ENCODE results near the gene CLMP.

GRCh38 chr11:123143476-123143875 lies 51.6 kb downstream of the CLMP start:
- TF ChIP-seq, protein P1, sequence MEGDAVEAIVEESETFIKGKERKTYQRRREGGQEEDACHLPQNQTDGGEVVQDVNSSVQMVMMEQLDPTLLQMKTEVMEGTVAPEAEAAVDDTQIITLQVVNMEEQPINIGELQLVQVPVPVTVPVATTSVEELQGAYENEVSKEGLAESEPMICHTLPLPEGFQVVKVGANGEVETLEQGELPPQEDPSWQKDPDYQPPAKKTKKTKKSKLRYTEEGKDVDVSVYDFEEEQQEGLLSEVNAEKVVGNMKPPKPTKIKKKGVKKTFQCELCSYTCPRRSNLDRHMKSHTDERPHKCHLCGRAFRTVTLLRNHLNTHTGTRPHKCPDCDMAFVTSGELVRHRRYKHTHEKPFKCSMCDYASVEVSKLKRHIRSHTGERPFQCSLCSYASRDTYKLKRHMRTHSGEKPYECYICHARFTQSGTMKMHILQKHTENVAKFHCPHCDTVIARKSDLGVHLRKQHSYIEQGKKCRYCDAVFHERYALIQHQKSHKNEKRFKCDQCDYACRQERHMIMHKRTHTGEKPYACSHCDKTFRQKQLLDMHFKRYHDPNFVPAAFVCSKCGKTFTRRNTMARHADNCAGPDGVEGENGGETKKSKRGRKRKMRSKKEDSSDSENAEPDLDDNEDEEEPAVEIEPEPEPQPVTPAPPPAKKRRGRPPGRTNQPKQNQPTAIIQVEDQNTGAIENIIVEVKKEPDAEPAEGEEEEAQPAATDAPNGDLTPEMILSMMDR (conservative IDR thresholded peaks at IDR 0.05; ENCODE audit: low read depth in 2 of 2): no peak
- TF ChIP-seq EZH2phosphoT487 (IDR thresholded peaks at IDR 0.05; ENCODE audit: unreplicated experiment) (no peak), EZH2 (IDR thresholded peaks at IDR 0.05; ENCODE audit: low read depth, unreplicated experiment) (no peak), JUNB (IDR thresholded peaks at IDR 0.05; ENCODE audit: unreplicated experiment) (no peak), POLR2AphosphoS5 (IDR thresholded peaks at IDR 0.05; ENCODE audit: low read depth) (no peak), CREB1 (CRISPR knock-in tag; IDR thresholded peaks at IDR 0.05; ENCODE audit: low read depth) (no peak), ZNF331 (CRISPR knock-in tag; IDR thresholded peaks at IDR 0.05; ENCODE audit: low read depth) (no peak), ETS1 (IDR thresholded peaks at IDR 0.05) (no peak)
- TF ChIP-seq, protein P2, sequence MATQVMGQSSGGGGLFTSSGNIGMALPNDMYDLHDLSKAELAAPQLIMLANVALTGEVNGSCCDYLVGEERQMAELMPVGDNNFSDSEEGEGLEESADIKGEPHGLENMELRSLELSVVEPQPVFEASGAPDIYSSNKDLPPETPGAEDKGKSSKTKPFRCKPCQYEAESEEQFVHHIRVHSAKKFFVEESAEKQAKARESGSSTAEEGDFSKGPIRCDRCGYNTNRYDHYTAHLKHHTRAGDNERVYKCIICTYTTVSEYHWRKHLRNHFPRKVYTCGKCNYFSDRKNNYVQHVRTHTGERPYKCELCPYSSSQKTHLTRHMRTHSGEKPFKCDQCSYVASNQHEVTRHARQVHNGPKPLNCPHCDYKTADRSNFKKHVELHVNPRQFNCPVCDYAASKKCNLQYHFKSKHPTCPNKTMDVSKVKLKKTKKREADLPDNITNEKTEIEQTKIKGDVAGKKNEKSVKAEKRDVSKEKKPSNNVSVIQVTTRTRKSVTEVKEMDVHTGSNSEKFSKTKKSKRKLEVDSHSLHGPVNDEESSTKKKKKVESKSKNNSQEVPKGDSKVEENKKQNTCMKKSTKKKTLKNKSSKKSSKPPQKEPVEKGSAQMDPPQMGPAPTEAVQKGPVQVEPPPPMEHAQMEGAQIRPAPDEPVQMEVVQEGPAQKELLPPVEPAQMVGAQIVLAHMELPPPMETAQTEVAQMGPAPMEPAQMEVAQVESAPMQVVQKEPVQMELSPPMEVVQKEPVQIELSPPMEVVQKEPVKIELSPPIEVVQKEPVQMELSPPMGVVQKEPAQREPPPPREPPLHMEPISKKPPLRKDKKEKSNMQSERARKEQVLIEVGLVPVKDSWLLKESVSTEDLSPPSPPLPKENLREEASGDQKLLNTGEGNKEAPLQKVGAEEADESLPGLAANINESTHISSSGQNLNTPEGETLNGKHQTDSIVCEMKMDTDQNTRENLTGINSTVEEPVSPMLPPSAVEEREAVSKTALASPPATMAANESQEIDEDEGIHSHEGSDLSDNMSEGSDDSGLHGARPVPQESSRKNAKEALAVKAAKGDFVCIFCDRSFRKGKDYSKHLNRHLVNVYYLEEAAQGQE (IDR thresholded peaks at IDR 0.05; ENCODE audit: unreplicated experiment): no peak
